IPS-11a (cell line): ENCODE data around the gene SNED1.

Source experiments
- H3K4me3 ChIP-seq: one replicate; pipeline ENCODE4 v1.5.1; 2013; ENCODE audit warnings: low read depth, low read length, control low read depth

Gene SNED1

DNA sequence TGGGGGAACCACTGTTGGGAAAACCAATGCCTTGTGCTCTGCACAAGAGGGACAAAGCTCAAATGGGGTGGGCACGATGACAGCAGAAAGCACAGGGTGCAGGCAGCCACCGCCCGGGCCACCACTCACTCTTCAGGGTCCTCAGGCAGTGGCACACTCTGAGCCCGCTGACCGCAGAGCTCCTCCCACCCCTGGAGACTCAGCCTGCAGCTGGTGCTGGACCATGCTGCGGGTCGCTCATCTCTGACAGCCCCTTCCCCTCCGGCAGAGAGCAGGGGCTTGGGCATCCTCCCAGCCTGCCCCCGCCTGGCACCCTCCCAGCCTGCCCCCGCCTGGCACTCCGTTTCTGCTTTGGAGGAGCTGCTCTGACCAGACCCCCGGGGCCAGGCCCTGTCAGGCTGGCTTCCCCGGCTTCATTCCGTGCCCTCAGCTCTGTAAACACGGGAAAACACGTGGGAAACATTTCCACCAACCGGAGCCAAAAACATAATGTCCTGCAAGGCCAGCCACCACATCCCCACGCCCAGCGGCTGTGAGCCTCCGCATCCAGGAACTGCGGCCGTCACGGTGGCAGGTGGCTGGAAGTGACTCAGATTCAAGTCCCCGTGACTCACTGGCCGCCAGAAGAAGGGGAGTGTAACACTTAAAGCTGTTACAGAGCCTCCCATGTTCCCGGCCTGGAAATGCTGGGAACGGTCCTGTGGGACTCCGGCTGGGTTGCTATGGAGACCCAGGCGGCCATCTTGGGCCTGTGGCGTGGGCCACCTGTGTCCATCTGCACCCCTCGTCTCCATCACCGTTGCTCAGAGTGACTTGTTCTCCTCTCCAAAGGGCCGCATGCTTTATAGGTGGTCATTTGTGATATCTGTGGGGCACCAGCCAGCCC, 6.8 kb upstream of the SNED1 start:
- H3K4me3 ChIP-seq: no peak overlapping the region

DNA sequence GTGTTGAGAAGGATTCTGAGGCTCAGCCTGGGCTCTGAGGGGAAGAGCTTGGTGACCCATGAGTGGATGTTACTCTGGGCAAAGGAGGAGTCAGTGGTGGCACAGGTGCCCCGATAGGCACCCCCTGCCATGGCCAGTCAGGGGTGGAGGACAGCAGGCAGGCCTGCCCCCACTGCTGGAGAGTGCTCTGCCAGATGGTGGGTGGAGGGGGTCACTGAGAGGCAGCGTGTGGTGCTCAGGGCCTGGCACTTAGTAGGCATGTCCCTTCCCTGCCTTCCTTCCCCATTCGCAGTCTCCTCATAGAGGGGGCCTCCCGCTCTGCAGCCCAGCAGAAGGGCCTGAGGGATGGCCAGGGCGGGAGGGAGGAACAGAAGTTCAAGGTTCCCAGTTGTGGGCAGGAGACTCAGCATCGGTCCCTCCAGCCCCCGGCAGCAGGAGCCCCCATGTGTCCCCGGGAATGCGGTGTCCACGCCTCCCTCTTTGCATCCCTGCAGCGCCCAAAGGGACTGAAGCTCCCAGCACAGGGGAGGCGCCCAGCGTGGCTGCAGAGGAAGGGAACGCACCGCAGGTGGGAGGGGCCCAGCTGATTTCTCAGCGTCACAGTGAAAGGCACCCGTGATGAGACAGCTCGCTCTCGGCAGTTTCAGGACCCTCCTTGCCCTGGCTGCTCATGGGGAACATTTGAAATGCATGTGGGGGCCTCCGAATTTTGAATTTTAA, 5.7 kb upstream of the SNED1 start:
- no peak overlapping the region for H3K4me3 ChIP-seq

GRCh38 chr2:240993446-240994170, 4.8 kb upstream of the SNED1 start:
- H3K4me3 ChIP-seq: no peak overlapping the region

- no peak overlapping the region for H3K4me3 ChIP-seq
Observed at GRCh38 chr2:240994171-240994896, 4.1 kb upstream of the SNED1 start.

GRCh38 chr2:240995041-240996021, 3.1 kb upstream of the SNED1 start:
- H3K4me3 ChIP-seq: no peak overlapping the region

GRCh38 chr2:240996161-240996833, 2.1 kb upstream of the SNED1 start:
- no peak overlapping the region for H3K4me3 ChIP-seq

GRCh38 chr2:240996834-240997140, 1.6 kb upstream of the SNED1 start:
- no peak overlapping the region for H3K4me3 ChIP-seq

DNA sequence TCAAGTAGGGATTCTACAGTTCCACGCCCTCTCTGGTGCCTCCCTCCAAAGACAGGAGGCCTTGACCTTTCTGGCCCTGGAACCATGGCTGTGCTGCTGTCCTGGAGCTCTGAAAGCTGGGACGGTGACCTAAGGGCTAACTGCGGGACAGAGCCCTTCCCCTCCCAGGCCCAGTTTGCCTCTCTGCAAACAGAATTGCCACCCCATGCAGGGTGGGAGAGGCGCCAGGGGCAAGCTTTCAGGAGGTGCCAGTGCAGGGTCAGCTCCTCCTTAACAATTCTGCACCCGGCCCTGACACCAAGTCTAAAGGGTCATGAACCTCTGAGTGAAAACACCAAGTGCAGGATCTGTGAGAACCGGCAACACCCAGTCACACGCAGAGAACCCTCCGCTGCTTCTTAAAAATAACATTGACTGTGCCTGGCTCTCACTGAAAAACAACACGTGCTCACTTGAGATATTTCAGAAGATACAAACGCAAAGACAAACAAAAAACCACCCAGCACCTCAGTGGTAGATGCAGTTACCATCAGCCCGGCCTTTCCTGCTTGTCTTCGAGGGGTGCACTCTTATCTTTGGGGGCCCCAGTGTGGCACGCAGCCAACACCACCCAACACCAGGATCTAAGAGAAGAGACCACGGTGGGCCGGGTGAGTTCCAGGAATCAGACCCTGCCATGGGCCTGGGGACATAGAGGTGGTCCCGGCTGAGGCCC, 1.1 kb upstream of the SNED1 start:
- no peak overlapping the region for H3K4me3 ChIP-seq

DNA sequence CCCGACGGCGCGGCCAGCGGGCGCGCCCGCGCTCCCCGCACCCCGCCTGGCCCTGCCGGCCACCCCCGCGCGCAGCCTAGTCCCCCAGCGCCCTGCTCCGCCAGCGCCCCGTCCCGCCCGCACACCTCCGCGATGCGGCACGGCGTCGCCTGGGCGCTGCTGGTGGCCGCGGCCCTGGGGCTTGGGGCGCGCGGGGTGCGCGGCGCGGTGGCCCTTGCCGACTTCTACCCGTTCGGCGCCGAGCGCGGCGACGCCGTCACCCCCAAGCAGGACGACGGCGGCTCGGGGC, 232 bp downstream of the SNED1 start:
- peak overlapping the region; percentile 39 for H3K4me3 ChIP-seq

DNA sequence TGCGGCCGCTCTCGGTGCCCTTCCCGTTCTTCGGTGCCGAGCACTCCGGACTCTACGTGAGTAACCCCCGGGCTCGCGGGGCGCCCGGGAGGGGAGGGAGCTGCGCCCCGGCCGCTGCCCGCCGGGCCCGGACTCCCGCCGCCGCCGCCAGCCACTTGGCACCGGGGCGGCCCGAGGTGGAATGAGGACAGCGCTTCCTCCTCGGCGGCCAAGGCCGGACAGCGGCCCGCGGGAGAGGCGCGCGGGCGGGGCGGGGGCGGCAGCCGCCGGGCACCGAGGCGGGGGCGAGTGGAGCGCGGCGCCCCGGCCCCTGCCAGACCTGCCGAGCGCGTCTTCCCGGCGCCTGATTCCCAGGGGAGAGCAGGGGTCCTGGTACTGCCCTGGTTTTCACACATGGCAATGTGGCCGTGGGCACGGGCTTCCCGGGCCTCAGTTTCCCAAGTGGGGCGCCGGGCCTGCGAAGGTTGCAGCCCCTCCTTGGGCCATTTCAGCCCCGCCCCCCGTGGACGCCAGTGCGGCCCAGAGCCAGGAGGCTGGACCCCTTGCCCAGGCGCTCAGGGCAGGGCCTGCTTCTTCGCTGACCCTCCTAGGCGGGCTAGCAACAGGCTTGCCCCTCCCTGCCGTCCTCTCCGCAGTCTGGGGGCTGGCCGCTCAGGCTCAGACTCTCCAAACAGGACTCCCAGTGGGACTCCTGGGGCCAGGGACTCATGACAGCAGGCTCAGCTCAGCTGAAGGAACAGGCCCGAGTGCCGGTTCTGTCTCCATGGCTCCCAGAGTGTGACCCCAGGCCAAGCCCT, 775 bp downstream of the SNED1 start:
- H3K4me3 ChIP-seq: peak overlapping the region; percentile 39

DNA sequence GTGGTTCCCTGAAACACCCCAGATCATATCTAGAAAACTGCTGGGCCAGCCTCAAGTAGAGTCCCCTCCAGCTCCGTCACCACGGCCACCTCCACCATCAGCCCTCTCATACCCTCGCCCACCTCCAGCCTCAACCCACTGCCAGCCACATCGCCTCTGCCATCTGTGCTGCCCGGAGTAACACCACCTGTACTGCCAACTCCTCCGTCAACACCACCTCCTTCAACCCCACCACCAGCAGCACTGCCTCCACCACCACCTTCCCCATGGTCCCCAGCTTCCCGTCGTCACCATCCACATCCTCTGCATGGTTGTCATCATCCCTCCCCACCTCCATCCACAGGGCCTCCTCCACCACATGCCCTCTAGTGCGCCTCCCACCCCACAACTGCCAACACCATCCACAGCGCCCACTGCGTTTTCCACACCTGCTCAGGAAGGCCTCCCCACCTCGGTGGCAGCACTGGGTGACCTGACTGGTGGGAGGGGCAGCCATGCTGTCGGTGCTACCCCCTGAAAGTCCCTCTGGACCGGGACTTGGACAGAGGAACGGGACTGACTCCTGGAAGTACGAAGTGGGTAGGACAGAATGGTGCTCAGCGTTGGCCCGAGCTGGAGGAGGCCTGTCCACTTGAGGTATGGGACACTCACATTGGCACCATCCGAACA, 1.6 kb downstream of the SNED1 start:
- H3K4me3 ChIP-seq: no peak overlapping the region

DNA sequence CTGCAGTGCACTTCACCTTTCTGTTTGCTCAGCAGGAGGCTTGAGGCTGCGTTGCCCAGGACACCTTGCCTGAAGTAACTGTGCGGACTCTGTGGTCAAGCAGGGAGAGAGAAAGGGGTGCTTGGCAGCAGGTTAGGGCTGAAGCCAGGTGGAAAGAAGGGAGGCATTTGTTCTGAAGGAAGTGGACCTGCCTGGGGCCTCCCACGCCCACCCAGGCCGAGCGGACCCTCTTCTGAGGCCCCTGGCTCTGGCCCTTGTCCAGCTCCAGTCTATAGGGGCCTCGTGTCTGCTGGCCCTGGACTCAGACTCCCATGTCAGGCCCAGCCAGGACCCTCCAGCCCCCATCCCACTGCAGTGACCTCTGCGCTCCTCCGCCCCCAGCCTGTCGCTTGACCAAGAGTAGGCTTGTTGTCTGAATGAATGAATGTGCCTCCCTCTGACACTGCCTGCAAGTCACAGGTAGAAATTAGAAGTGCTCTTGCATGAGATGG, 2.5 kb downstream of the SNED1 start:
- H3K4me3 ChIP-seq: no peak overlapping the region

- H3K4me3 ChIP-seq: no peak overlapping the region
Observed at GRCh38 chr2:241001413-241002274, 3.2 kb downstream of the SNED1 start.

DNA sequence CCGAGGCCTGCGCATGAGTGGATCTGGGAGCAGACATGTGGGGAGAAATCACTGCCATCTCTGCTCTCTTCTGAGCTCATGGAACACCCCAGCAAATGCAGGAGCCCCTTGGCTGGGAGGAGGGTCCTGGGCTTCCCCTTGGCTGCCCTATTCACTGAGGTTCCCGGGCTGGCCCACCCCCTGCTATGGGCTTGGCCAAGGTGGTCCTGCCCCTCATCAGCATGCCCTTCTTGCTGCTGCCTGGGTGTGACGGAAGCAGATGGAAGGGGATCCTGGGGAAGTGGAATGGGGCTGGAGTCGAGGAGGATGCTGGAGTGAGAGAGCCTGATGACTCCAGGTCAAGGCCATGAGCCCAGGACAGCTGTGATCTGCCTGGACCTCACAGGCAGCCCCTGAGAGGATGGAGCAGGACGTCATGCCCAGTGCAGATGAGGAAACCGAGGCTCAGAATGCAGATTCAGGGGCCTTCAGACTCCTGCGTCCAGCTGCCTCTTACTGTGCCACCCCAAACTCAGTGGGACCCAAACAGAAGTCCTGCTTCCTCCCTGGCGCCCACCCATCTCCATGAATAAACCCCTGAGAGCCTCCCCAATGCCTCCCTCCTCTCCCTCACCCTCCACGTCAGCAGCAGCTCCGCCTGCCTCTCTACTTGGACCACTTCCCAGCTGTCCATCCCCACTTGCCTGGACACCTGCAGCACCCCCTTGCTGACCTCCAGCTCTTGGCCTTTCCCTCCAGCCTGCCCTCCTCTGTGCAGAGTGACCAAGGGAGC, 4.0 kb downstream of the SNED1 start:
- H3K4me3 ChIP-seq: no peak overlapping the region

DNA sequence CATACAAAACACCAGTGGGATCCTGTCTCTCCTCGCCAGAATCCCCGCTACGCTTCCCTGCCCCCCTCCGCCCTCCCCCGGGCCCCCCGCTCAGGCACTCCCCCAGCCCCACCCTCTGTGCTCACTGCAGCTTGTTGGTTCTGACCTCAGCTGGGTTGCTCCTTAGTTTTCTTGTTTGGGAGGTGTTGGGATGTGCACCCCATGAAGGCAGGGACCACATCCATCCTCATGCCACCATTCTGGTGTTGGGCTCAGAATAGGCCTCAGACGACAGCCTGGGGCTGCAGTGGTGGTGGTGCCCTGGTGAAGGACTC, 4.6 kb downstream of the SNED1 start:
- no peak overlapping the region for H3K4me3 ChIP-seq

GRCh38 chr2:241003369-241003768, 5.0 kb downstream of the SNED1 start:
- no peak overlapping the region for H3K4me3 ChIP-seq
